HG03457 (cell line): ENCODE data around the gene KLHL9.

Experiments used
- ATAC-seq: cut with Tn5 transposase; IDR thresholded peaks from one replicate; pipeline ENCODE4 v1.9.1; 2021; ENCODE audit warnings: moderate number of reproducible peaks; ENCODE audit not compliant: unreplicated experiment

Gene KLHL9

DNA sequence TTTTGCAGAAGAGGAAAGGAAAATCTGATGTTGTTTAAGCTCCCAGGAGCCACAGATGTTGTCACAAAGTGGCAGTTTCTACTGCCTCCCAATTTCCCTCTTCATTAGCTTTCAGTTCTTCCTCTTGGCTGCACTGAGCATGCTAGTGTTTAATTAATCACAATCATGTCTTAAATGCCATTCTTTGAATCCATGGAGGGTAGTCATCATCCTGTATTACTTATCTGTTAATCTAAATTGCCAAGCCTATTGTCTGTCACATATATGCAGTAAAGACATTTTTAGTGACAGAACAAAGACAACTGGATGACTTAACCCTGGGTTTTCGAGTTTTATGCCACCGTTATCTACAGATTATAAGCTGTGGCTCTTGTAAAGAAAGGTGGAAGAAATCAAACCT lies 14.7 kb downstream of the KLHL9 start:
- no peak for ATAC-seq

DNA sequence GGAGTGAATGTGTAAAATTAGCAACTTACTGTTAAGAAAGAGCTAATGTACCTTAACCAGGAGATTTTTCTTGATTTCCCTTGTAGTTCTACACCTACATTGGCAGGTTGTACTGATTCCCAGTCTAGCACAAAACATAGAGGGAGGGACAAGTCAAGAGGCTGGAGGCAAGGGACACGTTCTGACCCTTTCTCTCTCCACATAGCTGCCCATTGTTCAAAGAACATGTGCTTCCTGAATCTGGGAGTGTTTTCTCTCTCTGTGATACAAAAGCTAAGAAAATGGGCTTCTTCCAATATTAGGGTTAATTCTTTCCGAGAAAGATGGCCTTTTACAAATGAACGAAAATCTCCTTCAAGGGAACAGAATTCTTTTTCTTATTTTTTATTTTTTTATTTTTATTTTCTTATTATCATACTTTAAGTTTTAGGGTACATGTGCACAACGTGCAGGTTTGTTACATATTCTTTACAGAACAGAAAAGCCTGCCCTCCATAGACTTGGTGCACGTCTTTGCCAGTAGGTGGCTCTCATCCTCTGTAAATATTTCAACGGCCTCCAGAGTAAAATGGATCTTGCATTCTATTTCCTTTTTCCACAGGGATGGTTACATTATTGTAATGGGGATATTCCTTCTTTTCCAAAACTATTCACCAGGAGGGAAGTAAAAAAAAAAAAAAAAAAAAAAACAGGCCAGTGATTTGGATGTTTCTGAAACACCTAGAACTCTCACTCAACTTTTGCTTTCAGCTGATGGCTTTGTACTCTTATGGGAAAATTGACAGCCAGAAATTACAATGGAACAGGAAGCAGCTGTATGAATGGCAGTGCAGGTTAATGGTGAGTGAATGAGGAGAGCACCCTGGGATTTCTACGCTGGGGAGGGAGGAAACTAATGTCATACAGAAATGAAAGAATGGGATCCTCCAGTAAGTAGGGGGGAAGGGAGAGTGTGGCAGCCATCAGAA lies 17.0 kb downstream of the KLHL9 start:
- no peak for ATAC-seq

DNA sequence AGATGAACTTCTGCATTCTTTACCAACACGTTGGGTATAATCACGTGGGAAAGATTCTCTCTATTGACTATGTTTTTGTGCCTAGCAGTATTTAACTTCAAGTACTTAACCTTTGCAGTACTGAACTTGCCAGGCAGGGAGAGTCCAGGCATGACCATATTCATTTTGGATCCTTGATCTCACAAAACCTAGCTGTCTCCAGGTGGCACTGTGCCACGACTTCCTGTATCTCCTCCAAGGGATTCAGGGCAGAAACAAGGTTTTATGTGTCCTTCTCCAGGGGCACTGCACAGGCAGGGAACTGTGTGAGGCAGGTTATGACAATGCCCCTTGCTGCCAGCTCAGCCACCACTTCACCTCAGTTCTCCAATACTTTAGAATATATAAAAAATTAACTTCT lies 18.3 kb downstream of the KLHL9 start:
- ATAC-seq: no peak

DNA sequence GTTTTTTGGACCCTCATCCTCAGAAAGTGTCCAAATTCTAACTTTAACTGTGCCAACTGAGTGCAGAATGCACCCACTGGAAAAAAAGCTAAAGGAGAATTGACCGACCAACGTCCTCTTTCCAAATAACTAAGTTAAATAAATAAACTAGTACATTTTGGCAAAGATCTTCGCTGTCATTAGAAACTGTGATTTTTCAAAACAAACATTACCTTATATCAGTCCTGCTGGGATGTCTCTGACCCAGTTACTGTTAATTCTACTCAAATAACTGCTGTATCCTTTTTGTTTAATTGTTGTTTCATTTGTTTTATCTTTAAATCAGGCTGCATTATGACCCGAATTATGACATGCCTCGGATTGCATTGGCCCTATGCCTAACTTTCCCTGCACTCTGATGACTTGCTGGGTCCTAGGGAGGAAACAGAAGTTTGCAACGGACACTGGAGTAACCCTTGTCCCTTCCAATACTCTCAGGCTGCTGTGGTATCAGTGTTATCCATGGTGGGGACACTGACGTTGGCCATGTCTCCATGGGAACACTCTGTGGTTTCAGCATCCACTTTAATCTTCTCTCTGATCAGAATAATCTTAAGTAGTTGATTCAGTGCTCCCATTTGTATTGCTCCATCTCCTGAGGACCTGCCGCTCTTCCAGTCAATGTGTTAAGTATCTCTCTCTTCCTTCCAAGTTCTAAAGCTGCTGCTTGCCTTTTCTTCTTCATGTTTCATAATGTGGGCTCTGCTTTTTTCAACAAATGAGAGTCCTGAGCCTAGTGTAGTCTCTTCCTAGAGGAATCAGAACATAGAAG lies 19.0 kb downstream of the KLHL9 start:
- no peak for ATAC-seq

DNA sequence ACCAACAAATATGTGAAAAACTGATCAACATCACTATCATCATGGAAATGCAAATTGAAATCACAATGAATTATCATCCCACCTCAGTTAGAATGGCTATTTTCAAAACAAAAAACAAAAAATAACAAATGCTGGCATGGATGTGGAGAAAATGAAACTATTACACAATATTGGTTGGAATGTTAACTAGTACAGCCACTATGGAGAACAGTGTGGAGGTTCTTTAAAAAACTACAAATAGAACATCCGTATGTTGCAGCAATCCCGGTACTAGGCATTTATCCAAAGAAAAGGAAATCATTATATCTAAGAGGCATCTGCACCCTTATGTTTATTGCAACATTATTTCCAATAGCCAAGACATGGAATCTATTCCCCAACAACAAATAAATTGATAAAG lies 21.1 kb downstream of the KLHL9 start:
- ATAC-seq: no peak

DNA sequence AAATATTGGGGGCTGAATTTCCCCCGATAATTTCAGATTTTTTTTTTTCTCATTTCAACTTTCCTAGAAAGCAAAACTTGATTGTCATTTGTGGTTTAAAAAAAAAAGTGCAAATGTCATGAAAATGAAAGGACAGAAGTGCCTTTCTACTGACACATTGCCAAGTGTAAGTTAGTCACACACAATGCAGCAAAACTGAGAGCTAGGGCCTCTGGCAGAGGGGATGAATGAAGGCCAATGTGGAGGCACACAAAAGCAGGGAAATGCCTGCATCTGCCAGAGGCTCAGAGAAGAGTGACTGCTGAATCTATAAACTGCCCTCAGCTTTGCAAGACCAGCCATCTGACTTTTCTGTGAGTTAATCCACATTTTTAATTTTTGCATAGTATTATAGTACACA lies 23.3 kb downstream of the KLHL9 start:
- ATAC-seq: no peak

DNA sequence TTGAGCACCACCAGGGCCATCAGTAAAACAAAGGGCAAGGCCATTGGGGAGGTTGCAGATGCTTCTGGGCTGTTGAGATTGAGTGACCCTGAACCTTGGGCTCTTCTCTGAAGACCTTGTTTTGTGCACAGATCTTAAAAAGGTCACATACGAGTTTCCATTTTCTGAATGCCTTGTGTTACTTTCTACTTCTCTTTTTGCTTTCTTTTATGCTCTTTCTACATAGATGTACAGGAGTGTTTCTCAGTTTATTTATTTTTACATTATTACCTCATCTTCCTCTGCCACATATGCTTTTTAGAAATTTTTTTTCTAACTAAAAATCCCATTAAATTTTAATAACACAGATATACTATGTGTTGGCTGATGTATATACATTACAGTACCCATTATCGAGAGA lies 30.0 kb downstream of the KLHL9 start, which contains the start of gene IFNA5:
IFNA5 (minus strand) TSS at position 101 of the 400 bp plus-strand sequence; CDS start at position 44, 57 bp downstream.
- ATAC-seq: no peak

DNA sequence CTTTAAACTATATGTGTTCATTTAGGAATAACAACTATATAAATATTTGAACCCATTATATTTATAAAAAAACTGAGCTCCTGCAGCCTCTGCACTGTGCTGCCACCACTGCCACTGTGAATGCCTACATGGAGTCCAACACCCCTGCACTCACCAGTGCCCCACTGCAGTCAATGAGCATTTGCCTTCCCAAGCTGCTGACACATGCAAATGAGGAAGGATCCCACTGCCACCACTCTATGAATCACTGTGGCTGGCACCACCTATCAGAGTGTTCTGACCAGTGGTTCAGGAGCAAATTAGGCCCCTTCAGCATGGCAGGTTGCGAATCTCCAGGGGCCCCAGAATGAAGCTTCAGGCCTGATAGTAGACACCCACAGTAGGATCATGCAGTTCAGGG lies 39.2 kb downstream of the KLHL9 start:
- no peak for ATAC-seq

DNA sequence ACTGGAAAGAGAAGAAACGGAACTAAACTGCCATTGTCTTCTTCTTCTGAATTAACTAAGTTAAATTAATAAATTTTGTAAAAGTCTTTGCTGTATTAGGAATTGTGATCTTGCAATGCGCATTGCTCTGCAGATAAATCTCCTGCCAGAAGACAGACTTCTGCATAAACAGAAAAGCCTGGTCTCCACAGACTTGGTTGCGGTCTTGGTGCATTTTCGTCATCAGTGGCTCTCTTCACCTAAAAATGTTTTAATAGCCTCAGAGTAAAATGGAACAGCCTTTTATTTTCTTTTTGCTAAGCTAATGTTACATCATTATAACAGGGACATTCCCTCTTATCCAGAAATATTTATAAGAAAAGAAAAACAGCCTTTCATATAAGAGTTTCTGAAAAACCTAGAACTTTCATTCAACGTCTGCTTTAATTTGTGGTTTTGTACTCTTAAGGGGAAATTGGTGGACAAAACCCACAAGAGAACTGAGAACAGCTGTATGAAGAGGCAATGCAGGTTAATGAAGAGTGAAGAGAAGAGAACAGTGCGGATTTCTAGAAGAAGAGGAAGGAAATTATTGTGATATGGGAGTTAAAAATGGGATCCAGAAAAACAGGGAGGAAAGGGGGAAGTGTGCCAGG lies 40.2 kb downstream of the KLHL9 start:
- peak; percentile 80 for ATAC-seq

DNA sequence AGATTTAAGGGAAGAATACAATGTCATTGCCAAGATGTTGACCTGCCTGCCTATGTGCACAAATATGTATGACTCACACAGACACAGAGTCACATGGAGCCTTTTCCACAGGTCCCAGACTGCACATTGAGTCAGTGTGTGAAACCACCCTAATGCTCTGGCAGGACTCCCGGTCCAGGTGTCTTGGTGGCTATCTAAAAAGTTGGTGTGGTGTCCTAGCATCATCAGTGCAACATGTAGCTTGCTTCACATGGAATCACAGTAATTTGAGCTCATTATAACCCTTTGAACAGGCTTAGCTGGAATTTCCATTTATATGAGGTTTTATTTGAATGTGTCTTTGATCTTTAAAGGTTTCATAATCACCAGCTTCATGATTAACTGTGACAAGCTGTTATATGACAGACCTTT lies 40.8 kb downstream of the KLHL9 start:
- peak; percentile 50 for ATAC-seq

DNA sequence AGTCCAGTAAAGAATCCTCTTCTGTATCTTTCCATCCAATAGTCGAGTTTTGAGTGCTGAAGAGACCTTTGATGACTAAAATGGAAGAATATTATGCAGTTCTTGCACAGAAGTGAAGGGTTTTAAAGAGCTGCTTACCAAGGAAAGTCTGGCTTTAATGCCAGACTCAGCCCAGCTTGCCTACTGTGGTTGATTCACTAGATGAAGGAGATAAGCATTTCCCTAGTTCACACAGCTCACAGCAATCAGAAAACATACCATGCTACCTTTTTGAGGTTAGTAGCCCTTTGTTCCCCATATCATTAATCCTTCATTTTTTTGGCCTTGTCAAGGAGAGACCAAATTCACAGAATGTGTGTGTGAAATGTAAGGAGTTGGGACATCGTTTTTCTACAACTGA lies 45.4 kb downstream of the KLHL9 start:
- no peak for ATAC-seq

DNA sequence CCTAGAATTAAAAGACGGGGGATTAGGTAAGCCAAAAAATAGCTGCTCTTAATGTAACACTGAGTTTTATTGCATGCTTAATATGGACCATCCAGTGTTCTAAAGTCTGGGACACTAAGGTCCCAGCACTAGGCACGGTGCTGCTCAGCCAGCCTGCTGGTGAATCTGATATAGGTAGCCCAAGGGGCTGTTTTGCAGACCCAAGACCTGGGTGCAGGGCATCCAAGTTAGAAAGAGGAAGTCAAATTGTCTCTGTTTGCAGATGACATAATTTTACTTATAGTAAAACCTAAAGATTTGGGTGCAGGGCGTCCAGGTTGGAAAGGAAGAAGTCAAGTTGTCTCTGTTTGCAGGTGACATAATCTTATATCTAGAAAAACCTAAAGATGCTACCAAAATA lies 47.9 kb downstream of the KLHL9 start:
- ATAC-seq: no peak

DNA sequence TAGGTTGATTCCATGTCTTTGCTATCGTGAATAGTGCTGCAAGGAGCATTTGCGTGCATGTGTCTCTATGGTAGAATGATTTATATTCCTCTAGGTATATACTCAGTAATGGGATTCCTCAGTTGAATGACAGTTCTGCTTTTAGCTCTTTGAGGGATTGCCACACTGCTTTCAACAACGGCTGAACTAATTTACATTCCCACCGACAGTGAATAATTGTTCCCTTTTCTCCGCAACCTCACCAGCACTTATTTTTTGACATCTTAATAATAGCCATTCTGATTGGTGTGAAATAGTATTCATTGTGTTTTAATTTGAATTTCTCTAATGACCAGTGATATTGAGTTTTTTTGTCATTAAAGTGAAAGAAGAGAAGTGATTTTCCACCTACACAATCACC lies 48.5 kb downstream of the KLHL9 start:
- ATAC-seq: no peak

DNA sequence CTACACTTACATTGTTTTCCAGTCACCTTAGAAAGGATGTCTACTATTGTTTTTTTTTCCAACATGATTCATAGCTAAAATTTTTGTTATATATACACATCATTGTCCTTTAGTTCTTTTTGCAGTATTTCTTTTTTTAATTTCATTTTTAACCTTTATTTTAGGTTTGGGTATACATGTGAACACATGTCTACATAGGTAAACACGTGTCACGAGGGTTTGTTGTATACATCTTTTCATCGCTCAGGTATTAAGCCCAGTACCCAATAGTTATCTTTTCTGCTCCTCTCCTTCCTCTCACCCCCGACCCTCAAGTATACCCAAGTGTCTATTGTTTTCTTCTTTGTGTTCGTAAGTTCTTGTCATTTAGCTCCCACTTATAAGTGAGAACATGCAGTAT lies 49.1 kb downstream of the KLHL9 start:
- ATAC-seq: no peak

DNA sequence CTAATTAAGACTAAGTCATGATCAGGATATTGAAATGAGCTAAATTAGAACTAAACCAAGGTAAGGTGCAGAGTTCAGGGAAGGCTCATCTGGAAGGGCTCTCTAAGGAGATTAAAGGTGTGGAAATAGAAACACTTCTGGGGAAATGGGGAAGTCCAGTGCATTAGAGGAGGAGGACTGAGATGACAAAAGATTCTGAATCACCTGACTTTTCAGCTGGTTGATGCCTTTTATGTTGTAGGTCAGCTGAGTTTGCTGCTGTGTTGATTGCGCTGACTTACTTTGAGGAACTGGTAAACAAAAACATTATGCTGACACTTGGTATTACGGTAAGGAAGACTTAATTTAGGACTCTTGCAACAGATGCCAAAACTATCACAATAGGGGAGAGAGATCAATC lies 53.9 kb downstream of the KLHL9 start:
- ATAC-seq: no peak
